Mesendoderm (in vitro differentiated cells): ENCODE results near the gene TSSK2.

ENCODE experiments used
- DNase-seq: peaks from one replicate; pipeline ENCODE4 v3.0.0; 2013
- H2AK5ac ChIP-seq: 2 replicates; pipeline ENCODE4 v1.6.1; 2013; ENCODE audit warnings: low read length, inconsistent platforms
- H2BK120ac ChIP-seq: 2 replicates; pipeline ENCODE4 v1.6.1; 2013; ENCODE audit warnings: low read depth, mild to moderate bottlenecking, low read length, moderate library complexity, mixed read lengths
- H2BK15ac ChIP-seq: replicated peaks from 2 replicates; pipeline ENCODE4 v1.6.1; 2013; ENCODE audit warnings: low read depth, mild to moderate bottlenecking, moderate library complexity
- H2BK5ac ChIP-seq: 2 replicates; pipeline ENCODE4 v1.6.1; 2013; ENCODE audit warnings: low read length, inconsistent platforms
- H3K18ac ChIP-seq: 2 replicates; pipeline ENCODE4 v1.6.1; 2013; ENCODE audit warnings: mild to moderate bottlenecking, low read length, mixed read lengths
- H3K23ac ChIP-seq: one replicate; pipeline ENCODE4 v1.6.1; 2013; ENCODE audit warnings: low read length
- H3K27ac ChIP-seq: 2 replicates; pipeline ENCODE4 v1.5.1; 2013; ENCODE audit warnings: low read depth, mild to moderate bottlenecking, inconsistent platforms, low read length, moderate library complexity
- H3K27me3 ChIP-seq: 2 replicates; pipeline ENCODE4 v1.6.1; 2013; ENCODE audit warnings: low read length, control low read depth, mild to moderate bottlenecking, inconsistent platforms; ENCODE audit not compliant: insufficient read depth, poor library complexity
- H3K36me3 ChIP-seq: 2 replicates; pipeline ENCODE4 v1.6.1; 2013; ENCODE audit warnings: low read length, inconsistent platforms; ENCODE audit not compliant: control insufficient read depth, insufficient read depth
- H3K4ac ChIP-seq: one replicate; pipeline ENCODE4 v1.6.1; 2013; ENCODE audit warnings: low read depth, mild to moderate bottlenecking, low read length, moderate library complexity
- H3K4me1 ChIP-seq: 2 replicates; pipeline ENCODE4 v1.6.1; 2013; ENCODE audit warnings: low read depth, low read length, inconsistent platforms; ENCODE audit not compliant: control insufficient read depth
- H3K4me2 ChIP-seq: 2 replicates; pipeline ENCODE4 v1.6.1; 2013; ENCODE audit warnings: low read length
- H3K4me3 ChIP-seq: 2 replicates; pipeline ENCODE4 v1.5.1; 2013; ENCODE audit warnings: mild to moderate bottlenecking, low read length
- H3K56ac ChIP-seq: one replicate; pipeline ENCODE4 v1.6.1; 2013; ENCODE audit warnings: low read length
- H3K79me1 ChIP-seq: 2 replicates; pipeline ENCODE4 v1.6.1; 2013; ENCODE audit warnings: low read length, inconsistent platforms
- H3K79me2 ChIP-seq: 2 replicates; pipeline ENCODE4 v1.6.1; 2013; ENCODE audit warnings: mild to moderate bottlenecking, low read length; ENCODE audit not compliant: control insufficient read depth, insufficient read depth
- H3K9ac ChIP-seq: 2 replicates; pipeline ENCODE4 v1.6.1; 2013; ENCODE audit warnings: low read length, inconsistent platforms
- H4K5ac ChIP-seq: one replicate; pipeline ENCODE4 v1.6.1; 2013; ENCODE audit warnings: low read length
- H4K8ac ChIP-seq: one replicate; pipeline ENCODE4 v1.6.1; 2013; ENCODE audit warnings: low read depth, mild to moderate bottlenecking, control low read depth, low read length, moderate library complexity
- WGBS: extraction: QIAGEN DNeasy Blood & Tissue Kit; methylation state at CpG from one replicate; pipeline ENCODE4 v1.1.7; 2013; ENCODE audit warnings: low lambda C conversion rate, missing lambda C conversion rate; ENCODE audit not compliant: insufficient coverage; ENCODE audit errors: extremely low coverage; 5-methylcytosine and 5-hydroxymethylcytosine counted together

The TSSK2 gene

DNA sequence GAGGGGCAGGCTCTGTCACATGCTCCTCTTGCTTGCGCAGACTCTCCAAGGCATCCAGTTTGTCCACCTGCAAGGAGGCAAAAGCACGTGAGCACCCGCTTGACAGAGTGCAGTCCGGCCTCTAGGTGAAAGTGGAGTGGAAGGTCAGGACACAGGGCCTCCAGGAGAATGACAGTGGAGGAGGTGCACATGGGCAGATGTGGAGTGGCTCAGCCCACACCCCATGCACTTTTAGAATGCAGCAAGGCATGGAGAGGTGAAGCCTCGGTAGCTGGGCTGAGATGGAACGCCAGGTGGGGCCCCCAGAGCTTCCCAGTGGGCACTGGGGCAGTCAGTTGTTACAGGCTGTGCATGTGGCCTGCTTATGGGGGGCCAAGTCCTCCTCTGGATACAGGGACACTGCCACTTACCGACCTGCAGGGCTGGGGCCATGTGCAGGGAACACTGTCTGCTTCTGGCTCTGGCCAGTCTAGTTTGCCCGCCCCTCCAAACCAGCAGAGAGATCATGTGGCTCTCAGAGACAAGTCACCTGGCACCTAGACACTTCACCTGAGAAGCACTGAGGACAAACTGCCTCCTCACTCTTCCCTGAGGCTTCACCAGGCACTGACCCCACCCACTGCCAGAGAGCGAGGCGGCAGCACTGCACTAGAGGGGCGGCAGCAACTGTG is 49.8 kb downstream of the TSSK2 start:
- peaks cover 10% of the 10 kb centered on the region for H3K79me2 ChIP-seq
- no peak overlapping the region for H4K8ac ChIP-seq
- H3K4me3 ChIP-seq = no peak overlapping the region
- no peak overlapping the region for H3K56ac ChIP-seq
- H2BK15ac ChIP-seq = no peak overlapping the region
- H4K5ac ChIP-seq = no peak overlapping the region
- no peak overlapping the region for H3K23ac ChIP-seq
- no peak overlapping the region for H3K4me2 ChIP-seq
- no peak for DNase-seq
- no peaks in the 10 kb centered on the region for H3K27me3 ChIP-seq
- no peak overlapping the region for H3K4ac ChIP-seq
- no peak overlapping the region for H2AK5ac ChIP-seq
- WGBS = no CpG with 5 or more reads among the region's 11 CpGs
- H3K9ac ChIP-seq = no peak overlapping the region
- no peak overlapping the region for H2BK5ac ChIP-seq
- peaks cover 3% of the 10 kb centered on the region for H3K4me1 ChIP-seq
- no peak overlapping the region for H2BK120ac ChIP-seq
- peaks cover 3% of the 10 kb centered on the region for H3K36me3 ChIP-seq
- H3K27ac ChIP-seq = no peak overlapping the region
- no peak overlapping the region for H3K18ac ChIP-seq
- H3K79me1 ChIP-seq = peaks cover 8% of the 10 kb centered on the region

GRCh38 chr22:19181786-19182471 is 50.8 kb downstream of the TSSK2 start:
- H2BK120ac ChIP-seq = no peak overlapping the region
- no CpG with 5 or more reads among the region's 12 CpGs for WGBS
- H3K9ac ChIP-seq = no peak overlapping the region
- H2AK5ac ChIP-seq = no peak overlapping the region
- H3K79me1 ChIP-seq = peaks cover 4% of the 10 kb centered on the region
- no peak for DNase-seq
- no peak overlapping the region for H2BK5ac ChIP-seq
- H3K4me1 ChIP-seq = no peaks in the 10 kb centered on the region
- H3K79me2 ChIP-seq = peaks cover 6% of the 10 kb centered on the region
- no peak overlapping the region for H3K56ac ChIP-seq
- H4K8ac ChIP-seq = no peak overlapping the region
- no peaks in the 10 kb centered on the region for H3K27me3 ChIP-seq
- no peak overlapping the region for H3K23ac ChIP-seq
- H3K4me2 ChIP-seq = no peak overlapping the region
- H3K36me3 ChIP-seq = no peaks in the 10 kb centered on the region
- H2BK15ac ChIP-seq = no peak overlapping the region
- no peak overlapping the region for H3K4ac ChIP-seq
- no peak overlapping the region for H3K18ac ChIP-seq
- H3K27ac ChIP-seq = no peak overlapping the region
- no peak overlapping the region for H4K5ac ChIP-seq
- H3K4me3 ChIP-seq = no peak overlapping the region
